Caco-2 (cell line): Measurements from ENCODE around the gene GALNT18. TPM values are rescaled to one million over a fixed set of nuclear protein-coding genes. Genes with fewer than 3 reads are reported as not detected.

ENCODE experiments used
- BruUV-seq: library from RNA; stranded (reverse); fragments of 400-500 nt; replicated peaks from 2 replicates; lab custom pipeline; 2021; lab: Mats Ljungman, UMichigan
- CTCF ChIA-PET: fragments of 300-600 bp; sonication (Branson Sonifier 250); formaldehyde crosslinking; loops from one replicate; lab custom pipeline; 2022; ENCODE audit warnings: antibody characterized with exemption; lab: Charles Lee
- POLR2A ChIA-PET: fragments of 300-600 bp; sonication (Branson Sonifier 250); formaldehyde crosslinking; loops from one replicate; lab custom pipeline; 2022; ENCODE audit warnings: antibody characterized with exemption; lab: Charles Lee
- DNase-seq, 2 experiments: peaks; one replicate each; pipeline versions ENCODE4 v3.0.0 to v3.0.0-alpha.2; 2020 to 2022
- H3K27me3 ChIP-seq: replicated peaks from 2 replicates; pipeline ENCODE4 v1.6.0; 2011; ENCODE audit warnings: low read length; ENCODE audit not compliant: control insufficient read depth, insufficient read depth
- H3K36me3 ChIP-seq: 2 replicates; pipeline ENCODE4 v1.5.1; 2011; ENCODE audit warnings: low read length; ENCODE audit not compliant: control insufficient read depth, insufficient read depth
- H3K4me1 ChIP-seq: fragments of 250-450 bp; sonication (Bioruptor Pico); 2 replicates; pipeline ENCODE4 v1.5.1; 2020; ENCODE audit warnings: mild to moderate bottlenecking
- H3K4me3 ChIP-seq: 2 replicates; pipeline ENCODE4 v1.5.1; 2011; ENCODE audit warnings: low read depth, mild to moderate bottlenecking, control low read depth, low read length
- H3K9me3 ChIP-seq: fragments of 250-450 bp; sonication (Bioruptor Pico); 2 replicates; pipeline ENCODE4 v1.5.1; 2020; ENCODE audit warnings: mild to moderate bottlenecking, moderate library complexity
- H3K27ac Mint-ChIP-seq: one replicate; pipeline ENCODE4 v1.8.0; 2022; ENCODE audit warnings: mixed read lengths; ENCODE audit not compliant: unreplicated experiment
- H3K27me3 Mint-ChIP-seq: one replicate; pipeline ENCODE4 v1.8.0; 2022; ENCODE audit warnings: mixed read lengths; ENCODE audit not compliant: insufficient read depth, unreplicated experiment
- H3K36me3 Mint-ChIP-seq: one replicate; pipeline ENCODE4 v1.8.0; 2022; ENCODE audit warnings: mild to moderate bottlenecking, mixed read lengths; ENCODE audit not compliant: insufficient read depth, unreplicated experiment
- H3K4me1 Mint-ChIP-seq: one replicate; pipeline ENCODE4 v1.8.0; 2022; ENCODE audit warnings: low read depth, mixed read lengths; ENCODE audit not compliant: unreplicated experiment
- H3K4me3 Mint-ChIP-seq: one replicate; pipeline ENCODE4 v1.8.0; 2022; ENCODE audit warnings: mild to moderate bottlenecking, moderate library complexity, mixed read lengths; ENCODE audit not compliant: unreplicated experiment
- H3K9me3 Mint-ChIP-seq: one replicate; pipeline ENCODE4 v1.8.0; 2022; ENCODE audit warnings: mixed read lengths; ENCODE audit not compliant: unreplicated experiment
- intact Hi-C: fragments of 100-400 bp; cut with micrococcal nuclease; formaldehyde crosslinking; loops from one replicate; pipeline ENCODE4 v1.10.0; 2022; ENCODE audit not compliant: unreplicated experiment
- total RNA-seq: library from RNA; stranded (reverse); gene quantifications from 2 replicates; pipeline ENCODE4 v1.2.3, GENCODE V29; 2022
- TF ChIP-seq, protein P1 (sequence below), 2 experiments: fragments of 200-600 bp in 1 of 2; IDR thresholded peaks; 1 replicate in 1 of 2; 2 replicates in 1 of 2; pipeline versions ENCODE4 v1.5.1 to v1.8.0; 2011 to 2022; ENCODE audit warnings: antibody characterized with exemption in 1 of 2, control low read depth in 1 of 2, inconsistent platforms in 1 of 2, low read depth in 1 of 2, low read length in 1 of 2, mild to moderate bottlenecking in 1 of 2, moderate library complexity in 1 of 2; ENCODE audit not compliant: insufficient read depth in 1 of 2, severe bottlenecking in 1 of 2, unreplicated experiment in 1 of 2

The GALNT18 gene
- total RNA-seq, 1 experiment from 2014 or later = 0.43 TPM

DNA sequence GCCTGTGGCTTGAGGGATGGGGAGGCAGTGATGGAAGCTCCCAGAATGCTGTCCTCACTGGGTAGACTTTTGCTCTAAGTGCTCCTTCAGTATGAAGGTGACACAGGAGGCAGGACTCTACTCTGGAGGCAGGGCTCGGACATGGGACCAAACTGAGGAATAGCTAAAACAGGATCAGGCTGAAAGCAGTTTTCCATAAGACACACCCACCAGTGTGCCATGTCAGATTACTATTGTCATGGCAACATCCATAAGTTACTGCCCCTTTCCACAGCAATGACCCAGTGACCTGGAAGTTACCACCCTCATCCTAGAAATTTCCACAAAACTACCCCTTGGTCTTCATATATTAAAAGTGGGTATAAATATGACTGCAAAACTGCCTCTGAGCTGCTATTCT is 43.6 kb upstream of the GALNT18 start:
- H3K9me3 Mint-ChIP-seq = peaks cover 9% of the 10 kb centered on the region
- H3K36me3 Mint-ChIP-seq = no peaks in the 10 kb centered on the region
- Histone ChIP-seq H3K4me3 (no peak overlapping the region), H3K9me3 (no peaks in the 10 kb centered on the region), H3K27me3 (peaks cover 1% of the 10 kb centered on the region; the same call in 1 of the 2 replicates), H3K4me1 (no peaks in the 10 kb centered on the region), H3K36me3 (no peaks in the 10 kb centered on the region)
- intact Hi-C loops = no loop called here
- POLR2A ChIA-PET = no interaction called here
- TF ChIP-seq, protein P1, sequence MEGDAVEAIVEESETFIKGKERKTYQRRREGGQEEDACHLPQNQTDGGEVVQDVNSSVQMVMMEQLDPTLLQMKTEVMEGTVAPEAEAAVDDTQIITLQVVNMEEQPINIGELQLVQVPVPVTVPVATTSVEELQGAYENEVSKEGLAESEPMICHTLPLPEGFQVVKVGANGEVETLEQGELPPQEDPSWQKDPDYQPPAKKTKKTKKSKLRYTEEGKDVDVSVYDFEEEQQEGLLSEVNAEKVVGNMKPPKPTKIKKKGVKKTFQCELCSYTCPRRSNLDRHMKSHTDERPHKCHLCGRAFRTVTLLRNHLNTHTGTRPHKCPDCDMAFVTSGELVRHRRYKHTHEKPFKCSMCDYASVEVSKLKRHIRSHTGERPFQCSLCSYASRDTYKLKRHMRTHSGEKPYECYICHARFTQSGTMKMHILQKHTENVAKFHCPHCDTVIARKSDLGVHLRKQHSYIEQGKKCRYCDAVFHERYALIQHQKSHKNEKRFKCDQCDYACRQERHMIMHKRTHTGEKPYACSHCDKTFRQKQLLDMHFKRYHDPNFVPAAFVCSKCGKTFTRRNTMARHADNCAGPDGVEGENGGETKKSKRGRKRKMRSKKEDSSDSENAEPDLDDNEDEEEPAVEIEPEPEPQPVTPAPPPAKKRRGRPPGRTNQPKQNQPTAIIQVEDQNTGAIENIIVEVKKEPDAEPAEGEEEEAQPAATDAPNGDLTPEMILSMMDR (IDR thresholded peaks at IDR 0.05; ENCODE audit: insufficient read depth in 1 of 2, low read depth in 1 of 2, low read length in 1 of 2, severe bottlenecking in 1 of 2, unreplicated experiment in 1 of 2) = no peak
- DNase-seq = no peak
- no peak overlapping the region for H3K4me3 Mint-ChIP-seq
- H3K27ac Mint-ChIP-seq = no peak overlapping the region
- H3K27me3 Mint-ChIP-seq = peaks cover 22% of the 10 kb centered on the region
- CTCF ChIA-PET = no interaction called here
- no peaks in the 10 kb centered on the region for H3K4me1 Mint-ChIP-seq
- BruUV-seq = no TSS peak

DNA sequence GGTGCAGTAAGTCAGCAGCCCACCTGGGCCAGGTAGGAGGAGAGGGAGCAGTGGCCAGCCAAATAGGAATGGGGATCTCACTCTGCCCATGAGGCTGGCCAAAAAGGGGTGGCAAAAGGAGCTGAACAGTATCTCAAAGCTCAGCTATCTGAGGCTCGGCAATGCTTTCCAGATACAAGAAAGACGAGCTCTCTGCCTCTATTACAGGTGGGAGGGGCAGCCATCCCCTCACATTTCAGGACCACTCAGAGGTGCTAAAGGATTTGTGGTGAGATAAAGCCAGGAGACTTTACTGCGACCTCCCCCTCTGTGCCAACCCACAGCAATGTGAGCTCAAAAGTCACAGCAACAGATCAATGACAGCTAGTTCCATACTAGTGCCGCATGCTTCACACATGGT is 42.1 kb upstream of the GALNT18 start:
- H3K4me1 Mint-ChIP-seq = no peaks in the 10 kb centered on the region

GRCh38 chr11:11662578-11662977 is 40.8 kb upstream of the GALNT18 start:
- no peaks in the 10 kb centered on the region for H3K4me1 ChIP-seq
- no peaks in the 10 kb centered on the region for H3K36me3 ChIP-seq
- Mint-ChIP-seq H3K9me3 (peaks cover 8% of the 10 kb centered on the region), H3K4me3 (no peak overlapping the region), H3K27ac (no peak overlapping the region), H3K36me3 (no peaks in the 10 kb centered on the region), H3K4me1 (no peaks in the 10 kb centered on the region), H3K27me3 (peaks cover 16% of the 10 kb centered on the region)
- no TSS peak for BruUV-seq
- DNase-seq = no peak
- ChIA-PET CTCF (no interaction called here), POLR2A (no interaction called here)
- H3K27me3 ChIP-seq = peaks cover 1% of the 10 kb centered on the region; the same call in 1 of the 2 replicates
- TF ChIP-seq, protein P1 (IDR thresholded peaks at IDR 0.05; ENCODE audit: insufficient read depth in 1 of 2, low read depth in 1 of 2, low read length in 1 of 2, severe bottlenecking in 1 of 2, unreplicated experiment in 1 of 2) = no peak
- intact Hi-C loops = no loop called here
- H3K9me3 ChIP-seq = no peaks in the 10 kb centered on the region
- no peak overlapping the region for H3K4me3 ChIP-seq

More for the DNA sequence above, 42.1 kb upstream of the GALNT18 start:
- Mint-ChIP-seq H3K27ac (no peak overlapping the region), H3K27me3 (peaks cover 20% of the 10 kb centered on the region), H3K9me3 (peaks cover 9% of the 10 kb centered on the region), H3K36me3 (no peaks in the 10 kb centered on the region), H3K4me3 (no peak overlapping the region)
- Histone ChIP-seq H3K36me3 (no peaks in the 10 kb centered on the region), H3K4me3 (no peak overlapping the region), H3K9me3 (no peaks in the 10 kb centered on the region), H3K27me3 (peaks cover 1% of the 10 kb centered on the region; the same call in 1 of the 2 replicates), H3K4me1 (no peaks in the 10 kb centered on the region)
- CTCF ChIA-PET = no interaction called here
- no TSS peak for BruUV-seq
- intact Hi-C loops = no loop called here
- POLR2A ChIA-PET = no interaction called here
- TF ChIP-seq, protein P1 (IDR thresholded peaks at IDR 0.05; ENCODE audit: insufficient read depth in 1 of 2, low read depth in 1 of 2, low read length in 1 of 2, severe bottlenecking in 1 of 2, unreplicated experiment in 1 of 2) = no peak
- no peak for DNase-seq
